Memory B cell (primary cell): Measurements from ENCODE around the gene ANKRD11.

Experiments
- ATAC-seq: fragments of 150-1000 bp; cut with Tn5 transposase; 2 replicates; pipeline ENCODE4 v1.10.0; 2021; ENCODE audit warnings: low read depth, mild to moderate bottlenecking, moderate library complexity
- DNase-seq, 2 donors: peaks; one replicate each; pipeline ENCODE4 v3.0.0; 2022; ENCODE audit warnings: low spot score in 2 of 2
- H3K27ac Mint-ChIP-seq: one replicate; pipeline ENCODE4 v1.8.0; 2022; ENCODE audit warnings: mild to moderate bottlenecking, moderate library complexity, mixed read lengths
- H3K27me3 Mint-ChIP-seq: one replicate; pipeline ENCODE4 v1.8.0; 2022; ENCODE audit warnings: mixed read lengths
- H3K36me3 Mint-ChIP-seq: one replicate; pipeline ENCODE4 v1.8.0; 2022; ENCODE audit warnings: mild to moderate bottlenecking, mixed read lengths
- H3K4me1 Mint-ChIP-seq: one replicate; pipeline ENCODE4 v1.8.0; 2022; ENCODE audit warnings: mixed read lengths
- H3K4me3 Mint-ChIP-seq: one replicate; pipeline ENCODE4 v1.8.0; 2022; ENCODE audit warnings: mild to moderate bottlenecking, moderate library complexity, mixed read lengths
- H3K9me3 Mint-ChIP-seq: one replicate; pipeline ENCODE4 v1.8.0; 2022; ENCODE audit warnings: mixed read lengths

Gene ANKRD11

DNA sequence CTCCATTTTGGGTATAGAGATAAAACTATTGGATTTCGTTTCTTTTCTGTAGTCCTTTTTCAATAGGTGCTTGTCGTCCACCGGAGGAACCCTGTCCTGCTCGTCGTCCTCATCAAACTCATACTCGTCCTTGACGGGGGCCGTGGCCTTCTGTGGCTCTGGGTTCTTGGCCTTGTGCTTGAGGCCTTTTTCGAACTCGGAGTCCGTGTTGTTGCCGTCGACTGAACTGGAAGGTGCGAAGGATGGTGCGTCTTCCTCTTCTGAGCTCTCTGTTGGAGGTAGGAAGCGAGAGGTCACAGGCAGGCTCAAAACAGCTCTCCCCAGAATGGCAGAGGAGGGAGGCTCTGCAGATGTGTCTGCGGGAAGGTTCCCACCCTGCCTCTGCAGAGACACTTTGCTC, 205.0 kb downstream of the ANKRD11 start:
- H3K4me3 Mint-ChIP-seq: no peak overlapping the region
- H3K27ac Mint-ChIP-seq: no peak overlapping the region
- H3K9me3 Mint-ChIP-seq: no peaks in the 10 kb centered on the region
- no peaks in the 10 kb centered on the region for H3K27me3 Mint-ChIP-seq
- no peak for ATAC-seq
- H3K36me3 Mint-ChIP-seq: peaks cover 5% of the 10 kb centered on the region
- no peak for DNase-seq
- no peaks in the 10 kb centered on the region for H3K4me1 Mint-ChIP-seq

DNA sequence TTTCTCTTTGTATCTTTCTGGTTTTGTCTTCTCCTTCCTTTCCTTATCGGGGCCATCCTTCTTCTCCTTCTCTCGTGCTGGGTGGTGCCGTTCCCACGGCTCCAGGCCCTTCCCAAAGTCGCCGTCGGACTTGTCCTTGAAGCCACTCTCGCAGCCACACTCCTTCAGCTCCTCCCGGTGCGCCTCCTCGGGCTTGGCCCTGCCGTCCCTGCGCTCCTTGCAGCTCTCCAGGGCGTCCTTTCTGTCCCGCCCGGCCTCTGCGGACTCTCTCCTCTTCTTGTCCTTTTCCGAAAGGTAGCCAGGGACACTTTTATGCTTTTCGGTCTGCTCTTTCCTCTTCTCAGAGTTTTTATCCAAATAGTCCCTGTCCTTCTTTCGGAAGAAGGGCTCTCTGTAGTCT, 206.9 kb downstream of the ANKRD11 start:
- no peak overlapping the region for H3K4me3 Mint-ChIP-seq
- no peak for DNase-seq
- H3K9me3 Mint-ChIP-seq: no peaks in the 10 kb centered on the region
- H3K4me1 Mint-ChIP-seq: no peaks in the 10 kb centered on the region
- no peak for ATAC-seq
- no peak overlapping the region for H3K27ac Mint-ChIP-seq
- H3K36me3 Mint-ChIP-seq: peaks cover 11% of the 10 kb centered on the region
- no peaks in the 10 kb centered on the region for H3K27me3 Mint-ChIP-seq

DNA sequence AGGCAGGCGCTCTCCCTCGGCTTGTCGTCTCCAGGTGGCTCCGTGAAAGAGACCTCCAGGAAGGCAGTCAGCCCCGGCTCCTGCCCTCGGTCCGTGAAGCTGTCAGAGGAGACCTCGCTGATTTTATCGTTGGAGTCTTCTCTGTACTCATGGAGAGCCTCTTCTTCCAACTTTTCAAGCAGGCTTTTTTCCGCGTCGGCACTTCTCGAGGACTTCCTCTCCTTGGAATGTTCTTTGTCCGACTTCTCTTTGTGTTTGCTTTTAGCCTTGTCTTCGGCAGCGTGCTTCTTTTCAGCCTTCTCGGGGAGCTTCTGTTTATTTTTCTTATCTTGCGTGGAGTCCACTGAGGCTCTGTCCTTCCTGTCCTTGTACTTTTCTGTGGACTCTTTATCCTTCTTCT, 207.8 kb downstream of the ANKRD11 start:
- no peak overlapping the region for H3K27ac Mint-ChIP-seq
- peaks cover 2% of the 10 kb centered on the region for H3K4me1 Mint-ChIP-seq
- H3K4me3 Mint-ChIP-seq: no peak overlapping the region
- no peak for DNase-seq
- no peak for ATAC-seq
- no peaks in the 10 kb centered on the region for H3K27me3 Mint-ChIP-seq
- H3K36me3 Mint-ChIP-seq: peaks cover 14% of the 10 kb centered on the region
- no peaks in the 10 kb centered on the region for H3K9me3 Mint-ChIP-seq

- DNase-seq (no peak), ATAC-seq (no peak)
- no peaks in the 10 kb centered on the region for H3K27me3 Mint-ChIP-seq
- peaks cover 2% of the 10 kb centered on the region for H3K4me1 Mint-ChIP-seq
- no peaks in the 10 kb centered on the region for H3K9me3 Mint-ChIP-seq
- peaks cover 16% of the 10 kb centered on the region for H3K36me3 Mint-ChIP-seq
- no peak overlapping the region for H3K4me3 Mint-ChIP-seq
- no peak overlapping the region for H3K27ac Mint-ChIP-seq
Observed at GRCh38 chr16:89281829-89282228, 208.5 kb downstream of the ANKRD11 start.

DNA sequence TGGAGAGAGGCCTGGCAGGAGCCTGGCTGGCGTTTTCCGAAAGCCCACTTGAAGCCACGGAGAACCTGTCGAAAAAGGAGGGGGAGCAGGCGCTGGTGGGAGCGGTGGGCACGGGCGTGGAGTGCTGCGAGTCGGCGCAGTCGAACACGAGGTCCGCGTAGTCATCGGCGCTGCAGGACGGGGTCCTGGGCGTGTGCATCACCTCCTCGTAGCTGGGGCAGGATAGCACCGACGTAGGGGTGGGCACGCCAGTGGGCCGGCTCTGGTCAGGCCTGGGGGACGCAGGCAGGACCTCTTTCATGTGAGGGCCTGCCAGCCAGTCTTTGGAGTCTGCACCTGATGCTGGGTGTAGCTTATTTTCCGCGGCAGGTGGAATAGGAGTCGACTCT, 209.2 kb downstream of the ANKRD11 start:
- no peak for DNase-seq
- Mint-ChIP-seq H3K9me3 (no peaks in the 10 kb centered on the region), H3K27ac (no peak overlapping the region), H3K27me3 (no peaks in the 10 kb centered on the region), H3K4me1 (peaks cover 2% of the 10 kb centered on the region), H3K36me3 (peaks cover 14% of the 10 kb centered on the region), H3K4me3 (no peak overlapping the region)
- ATAC-seq: no peak

- ATAC-seq (no peak), DNase-seq (no peak)
- Mint-ChIP-seq H3K27ac (no peak overlapping the region), H3K36me3 (peaks cover 18% of the 10 kb centered on the region), H3K9me3 (no peaks in the 10 kb centered on the region), H3K27me3 (no peaks in the 10 kb centered on the region), H3K4me1 (peaks cover 2% of the 10 kb centered on the region), H3K4me3 (no peak overlapping the region)
Observed at GRCh38 chr16:89280546-89281188, 209.7 kb downstream of the ANKRD11 start.

GRCh38 chr16:89279666-89280481, 210.5 kb downstream of the ANKRD11 start:
- Mint-ChIP-seq H3K27me3 (no peaks in the 10 kb centered on the region), H3K4me1 (peaks cover 2% of the 10 kb centered on the region), H3K9me3 (no peaks in the 10 kb centered on the region), H3K36me3 (peaks cover 22% of the 10 kb centered on the region), H3K27ac (no peak overlapping the region), H3K4me3 (no peak overlapping the region)
- DNase-seq (no peak), ATAC-seq (no peak)

DNA sequence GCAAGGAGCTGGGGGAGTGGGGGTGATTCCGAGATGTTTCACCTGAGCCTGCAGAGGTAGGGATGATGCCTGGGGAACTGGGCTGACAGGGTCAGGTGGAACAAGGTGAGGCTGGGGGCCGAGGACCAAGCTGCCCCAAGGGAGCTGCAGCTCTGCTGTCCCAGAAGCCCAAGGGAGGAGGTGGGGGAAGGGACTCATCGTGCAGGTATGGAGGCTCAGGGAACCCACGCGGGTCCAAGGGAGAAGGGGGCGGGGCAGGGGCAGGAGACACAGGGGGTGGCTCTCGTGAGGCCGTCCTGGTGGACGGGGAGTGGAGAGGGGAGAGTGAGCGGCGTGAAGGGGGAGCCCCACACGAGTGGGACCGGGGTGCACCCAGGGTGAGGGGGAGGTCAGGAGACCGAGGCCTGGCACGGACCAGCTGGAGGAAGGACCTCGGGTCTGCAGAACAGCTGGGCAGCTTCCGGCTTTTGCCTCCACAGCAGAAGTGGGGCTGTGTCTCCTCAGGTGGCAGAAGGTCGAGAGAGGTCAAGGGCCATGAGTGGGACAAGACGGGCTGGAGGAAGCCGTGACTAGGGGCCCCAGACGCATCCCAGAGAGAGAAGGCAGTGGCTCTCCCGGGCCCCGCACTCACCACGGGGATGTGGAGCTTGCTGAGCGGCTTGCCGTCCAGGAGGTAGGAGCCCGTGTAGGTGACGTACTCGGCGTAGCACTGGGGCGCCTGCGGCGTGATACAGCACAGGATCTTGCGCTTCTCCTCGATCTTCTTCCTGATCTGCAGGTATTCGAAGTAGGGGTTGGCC, 211.7 kb downstream of the ANKRD11 start:
- Mint-ChIP-seq H3K4me3 (no peak overlapping the region), H3K27ac (no peak overlapping the region)

GRCh38 chr16:89277641-89278341, 212.6 kb downstream of the ANKRD11 start:
- DNase-seq (no peak), ATAC-seq (no peak)
- Mint-ChIP-seq H3K27ac (no peak overlapping the region), H3K4me3 (no peak overlapping the region), H3K9me3 (no peaks in the 10 kb centered on the region), H3K4me1 (peaks cover 2% of the 10 kb centered on the region), H3K36me3 (peaks cover 33% of the 10 kb centered on the region), H3K27me3 (no peaks in the 10 kb centered on the region)

More for the DNA sequence above, 211.7 kb downstream of the ANKRD11 start:
- H3K4me1 Mint-ChIP-seq: peaks cover 2% of the 10 kb centered on the region
- peaks cover 26% of the 10 kb centered on the region for H3K36me3 Mint-ChIP-seq
- H3K9me3 Mint-ChIP-seq: no peaks in the 10 kb centered on the region
- DNase-seq (no peak), ATAC-seq (no peak)
- H3K27me3 Mint-ChIP-seq: no peaks in the 10 kb centered on the region

GRCh38 chr16:89277049-89277448, 213.3 kb downstream of the ANKRD11 start:
- no peak for ATAC-seq
- H3K27me3 Mint-ChIP-seq: no peaks in the 10 kb centered on the region

DNA sequence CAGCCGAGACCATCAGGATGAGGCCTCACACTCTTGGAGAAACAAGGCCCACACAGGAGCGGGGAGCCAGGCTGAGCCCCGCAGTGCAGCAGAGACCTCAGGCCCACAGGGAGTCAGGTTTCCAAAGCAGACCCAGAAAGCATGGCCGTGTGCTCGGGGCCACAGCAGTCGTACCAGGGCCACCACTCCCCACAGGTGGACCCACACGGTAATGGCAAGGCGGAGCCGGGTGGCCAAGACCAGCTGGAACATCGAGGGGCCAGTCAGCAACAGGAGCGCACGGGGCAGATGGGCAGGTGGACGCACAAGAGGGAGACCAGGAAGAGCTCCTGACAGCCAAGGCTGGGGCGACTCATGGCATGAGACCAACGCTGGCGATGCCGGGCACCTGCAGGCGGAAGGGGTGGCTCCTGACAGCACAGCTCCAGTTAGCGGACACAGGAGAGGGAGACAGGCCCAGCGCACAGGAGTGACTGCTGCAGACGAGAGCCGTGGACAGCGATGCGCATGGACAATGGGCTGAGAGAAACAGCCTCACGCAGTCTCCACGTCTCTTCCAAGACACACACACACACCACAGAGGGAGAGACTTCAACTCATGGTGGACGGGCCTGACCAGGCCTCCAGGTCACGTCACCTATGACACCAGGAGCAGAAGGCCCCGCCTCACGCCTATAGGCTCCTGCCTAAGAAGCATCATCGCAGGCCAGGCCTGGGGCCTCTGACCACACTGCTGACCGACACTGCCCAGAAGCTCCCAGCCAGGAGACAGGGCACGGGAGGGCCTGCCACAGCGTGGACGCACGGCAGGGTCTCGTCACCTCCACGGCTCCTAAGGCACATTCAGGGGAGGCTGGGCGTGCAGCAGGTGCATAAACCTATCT, 214.3 kb downstream of the ANKRD11 start:
- peaks cover 46% of the 10 kb centered on the region for H3K36me3 Mint-ChIP-seq
- no peaks in the 10 kb centered on the region for H3K9me3 Mint-ChIP-seq
- H3K4me1 Mint-ChIP-seq: peaks cover 2% of the 10 kb centered on the region
- H3K27ac Mint-ChIP-seq: no peak overlapping the region
- no peak overlapping the region for H3K4me3 Mint-ChIP-seq
- H3K27me3 Mint-ChIP-seq: no peaks in the 10 kb centered on the region
- no peak for DNase-seq
- no peak for ATAC-seq

More at GRCh38 chr16:89277049-89277448, 213.3 kb downstream of the ANKRD11 start:
- Mint-ChIP-seq H3K36me3 (peaks cover 38% of the 10 kb centered on the region), H3K4me1 (peaks cover 2% of the 10 kb centered on the region), H3K4me3 (no peak overlapping the region), H3K27ac (no peak overlapping the region), H3K9me3 (no peaks in the 10 kb centered on the region)
- DNase-seq: no peak

DNA sequence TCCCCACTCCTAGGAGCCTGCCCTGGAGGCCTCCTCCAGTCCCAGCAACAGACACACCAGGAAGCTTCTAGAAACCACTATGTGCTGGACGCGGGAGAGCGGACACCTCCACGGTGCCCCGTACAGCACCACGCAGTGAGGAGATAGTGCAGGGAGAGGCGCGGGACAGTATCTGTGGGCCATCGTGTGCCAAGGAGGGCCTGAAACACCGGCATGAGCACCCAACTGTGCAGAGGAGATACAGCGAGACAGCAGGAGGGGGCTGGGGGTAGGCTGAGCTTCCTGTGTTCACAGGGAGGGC, 215.1 kb downstream of the ANKRD11 start:
- Mint-ChIP-seq H3K4me3 (no peak overlapping the region), H3K27me3 (no peaks in the 10 kb centered on the region), H3K4me1 (peaks cover 2% of the 10 kb centered on the region), H3K36me3 (peaks cover 46% of the 10 kb centered on the region), H3K9me3 (no peaks in the 10 kb centered on the region), H3K27ac (no peak overlapping the region)
- ATAC-seq: no peak
- no peak for DNase-seq

DNA sequence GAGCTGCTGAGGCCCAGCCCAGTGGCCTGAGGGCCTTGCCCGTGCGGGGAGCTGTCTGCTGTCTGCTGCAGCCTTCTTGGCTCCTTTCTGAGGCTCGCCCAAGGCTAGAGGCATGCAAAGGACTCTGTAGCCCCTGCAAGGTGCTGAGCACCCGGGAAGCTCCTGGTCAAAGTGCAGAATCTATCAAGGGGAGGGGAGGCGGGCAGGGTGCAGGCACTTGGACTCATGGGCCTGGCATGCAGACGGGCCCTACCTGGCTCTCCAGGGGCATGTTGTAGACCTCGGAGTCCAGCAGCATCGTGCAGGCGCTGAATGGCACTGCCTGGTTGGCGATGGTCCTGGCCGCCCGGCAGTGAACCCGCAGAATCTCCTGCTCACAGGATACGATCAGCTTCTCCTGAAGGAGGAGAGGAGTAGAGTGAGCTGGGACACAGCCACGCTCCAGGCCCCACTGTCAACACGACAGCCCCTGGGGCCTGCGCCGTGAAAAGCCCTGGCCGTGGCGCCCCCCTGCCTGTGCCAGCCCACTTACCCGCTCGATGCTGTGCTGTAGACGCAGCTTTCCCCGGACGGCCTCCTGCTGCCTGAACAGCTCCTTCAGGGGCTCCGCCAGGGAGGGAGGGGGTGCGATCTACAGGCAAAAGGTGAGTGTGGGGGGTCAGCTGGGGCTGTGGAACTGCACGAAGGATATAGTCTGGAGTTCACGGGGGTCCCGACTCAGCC, 215.6 kb downstream of the ANKRD11 start:
- ATAC-seq (no peak), DNase-seq (no peak)
- no peaks in the 10 kb centered on the region for H3K27me3 Mint-ChIP-seq
- peaks cover 44% of the 10 kb centered on the region for H3K36me3 Mint-ChIP-seq
- H3K4me3 Mint-ChIP-seq: no peak overlapping the region
- H3K9me3 Mint-ChIP-seq: no peaks in the 10 kb centered on the region
- H3K4me1 Mint-ChIP-seq: peaks cover 2% of the 10 kb centered on the region
- no peak overlapping the region for H3K27ac Mint-ChIP-seq
